H1 (cell line): ENCODE data around the gene DUSP10. TPM values are rescaled to one million over a fixed set of nuclear protein-coding genes. Genes with fewer than 3 reads are reported as not detected.

Source experiments
- CTCF ChIA-PET: fragments of 300-600 bp; sonication (Branson Sonifier 250); formaldehyde crosslinking; loops from one replicate; lab custom pipeline; 2021; ENCODE audit not compliant: partially characterized antibody; lab: Charles Lee
- POLR2A ChIA-PET: fragments of 300-600 bp; sonication (Branson Sonifier 250); formaldehyde crosslinking; loops from one replicate; lab custom pipeline; 2021; ENCODE audit warnings: inconsistent platforms; ENCODE audit not compliant: partially characterized antibody; lab: Charles Lee
- DNase-seq, 2 experiments: peaks; one replicate each; pipeline versions ENCODE4 v3.0.0 to v3.0.0-alpha.2; 2010 to 2022; ENCODE audit warnings: low spot score in 2 of 2, low read depth in 1 of 2, mixed read lengths in 1 of 2
- FAIRE-seq: peaks from 2 replicates; lab custom pipeline; 2011; peaks lifted over from hg19 to GRCh38; lab: Jason Lieb, UNC
- H2AFZ ChIP-seq: 2 replicates; pipeline ENCODE4 v1.8.1; 2012; ENCODE audit warnings: low read length, inconsistent platforms
- H2AK5ac ChIP-seq: 2 replicates; pipeline ENCODE4 v1.6.1; 2013; ENCODE audit warnings: low read depth, low read length
- H2BK120ac ChIP-seq: replicated peaks from 2 replicates; pipeline ENCODE3; 2013; ENCODE audit warnings: low read depth, low read length, inconsistent platforms
- H2BK12ac ChIP-seq: 2 replicates; pipeline ENCODE4 v1.6.1; 2013; ENCODE audit warnings: low read depth, low read length
- H2BK15ac ChIP-seq: 2 replicates; pipeline ENCODE4 v1.6.1; 2013; ENCODE audit warnings: low read length
- H2BK20ac ChIP-seq: 2 replicates; pipeline ENCODE4 v1.6.1; 2013; ENCODE audit warnings: low read length
- H2BK5ac ChIP-seq: 2 replicates; pipeline ENCODE4 v1.6.1; 2013; ENCODE audit warnings: low read depth, low read length
- H3K14ac ChIP-seq: 2 replicates; pipeline ENCODE4 v1.6.1; 2013; ENCODE audit warnings: inconsistent platforms; ENCODE audit not compliant: insufficient read length
- H3K18ac ChIP-seq: 2 replicates; pipeline ENCODE4 v1.6.1; 2013; ENCODE audit warnings: low read length; ENCODE audit errors: extremely low read depth
- H3K23ac ChIP-seq: 2 replicates; pipeline ENCODE4 v1.6.1; 2013; ENCODE audit warnings: inconsistent platforms; ENCODE audit not compliant: insufficient read length
- H3K23me2 ChIP-seq: 2 replicates; pipeline ENCODE4 v1.6.1; 2013; ENCODE audit warnings: low read depth, low read length
- H3K27ac ChIP-seq: 2 replicates; pipeline ENCODE4 v1.6.1; 2011; ENCODE audit warnings: low read depth, low read length, inconsistent platforms
- H3K27me3 ChIP-seq, 4 experiments: replicated peaks in 1 of 4; 1 replicate in 1 of 4; 2 replicates in 3 of 4; pipeline versions ENCODE4 v1.6.1 to v1.8.1; 2011 to 2013; ENCODE audit warnings: low read length in 3 of 4, mild to moderate bottlenecking in 3 of 4, inconsistent platforms in 2 of 4, mixed read lengths in 2 of 4, moderate library complexity in 1 of 4; ENCODE audit not compliant: control insufficient read depth in 3 of 4, insufficient read depth in 3 of 4; ENCODE audit errors: extremely low read depth in 1 of 4
- H3K36me3 ChIP-seq, 4 experiments: 2 replicates each; pipeline versions ENCODE4 v1.6.1 to v1.8.1; 2011 to 2013; ENCODE audit warnings: mild to moderate bottlenecking in 4 of 4, low read length in 3 of 4, moderate library complexity in 2 of 4, control low read depth in 1 of 4, inconsistent platforms in 1 of 4; ENCODE audit not compliant: insufficient read depth in 4 of 4, control insufficient read depth in 2 of 4
- H3K4ac ChIP-seq: replicated peaks from 2 replicates; pipeline ENCODE3; 2013; ENCODE audit warnings: low read length, low read depth, mixed read lengths, inconsistent platforms; ENCODE audit not compliant: insufficient read length
- H3K4me1 ChIP-seq, 4 experiments: replicated peaks in 1 of 4; 1 replicate in 1 of 4; 2 replicates in 3 of 4; pipeline versions ENCODE4 v1.6.1 to v1.8.1; 2011 to 2013; ENCODE audit warnings: low read length in 3 of 4, inconsistent platforms in 2 of 4, mixed read lengths in 1 of 4; ENCODE audit not compliant: insufficient read depth in 4 of 4, control insufficient read depth in 3 of 4
- H3K4me2 ChIP-seq, 2 experiments: 2 replicates each; pipeline versions ENCODE4 v1.6.1 to v1.8.1; 2011 to 2013; ENCODE audit warnings: low read depth in 2 of 2, low read length in 2 of 2, control low read depth in 1 of 2, inconsistent platforms in 1 of 2, mild to moderate bottlenecking in 1 of 2; ENCODE audit not compliant: insufficient read depth in 1 of 2
- H3K4me3 ChIP-seq, 4 experiments: fragments of 200-600, 300-600 bp in 1 of 4; sonication (generic), shearing (Covaris generic), sonication (Bioruptor Twin) in 1 of 4; 2 replicates each; pipeline versions ENCODE4 v1.5.1 to v1.8.1; 2011 to 2016; ENCODE audit warnings: low read length in 4 of 4, low read depth in 3 of 4, control low read depth in 2 of 4, inconsistent platforms in 2 of 4, mild to moderate bottlenecking in 2 of 4, mixed read lengths in 1 of 4, moderate library complexity in 1 of 4; ENCODE audit not compliant: insufficient read depth in 2 of 4; ENCODE audit errors: extremely low read depth in 1 of 4
- H3K56ac ChIP-seq: replicated peaks from 2 replicates; pipeline ENCODE3; 2013; ENCODE audit warnings: low read depth, mild to moderate bottlenecking, mixed read lengths, low read length, inconsistent platforms; ENCODE audit not compliant: insufficient read length
- H3K79me1 ChIP-seq: 2 replicates; pipeline ENCODE4 v1.6.1; 2013; ENCODE audit warnings: low read depth, low read length, control low read depth
- H3K79me2 ChIP-seq, 2 experiments: 2 replicates each; pipeline versions ENCODE4 v1.6.1 to v1.8.1; 2012 to 2013; ENCODE audit warnings: low read length in 2 of 2, mild to moderate bottlenecking in 2 of 2, inconsistent platforms in 1 of 2; ENCODE audit not compliant: insufficient read depth in 2 of 2, control insufficient read depth in 1 of 2
- H3K9ac ChIP-seq, 4 experiments: replicated peaks in 1 of 4; 1 replicate in 1 of 4; 2 replicates in 3 of 4; pipeline versions ENCODE4 v1.6.1 to v1.8.1; 2011 to 2013; ENCODE audit warnings: low read depth in 3 of 4, low read length in 3 of 4, control low read depth in 2 of 4, mild to moderate bottlenecking in 2 of 4, moderate library complexity in 2 of 4, inconsistent platforms in 1 of 4; ENCODE audit errors: extremely low read depth in 1 of 4
- H3K9me3 ChIP-seq, 2 experiments: 2 replicates each; pipeline versions ENCODE4 v1.6.1 to v1.8.1; 2012 to 2013; ENCODE audit warnings: mild to moderate bottlenecking in 2 of 2, moderate library complexity in 2 of 2, control low read depth in 1 of 2, inconsistent platforms in 1 of 2, low read depth in 1 of 2, low read length in 1 of 2, mixed read lengths in 1 of 2; ENCODE audit not compliant: insufficient read depth in 2 of 2
- H4K20me1 ChIP-seq, 2 experiments: replicated peaks in 1 of 2; 2 replicates each; pipeline versions ENCODE3 to v1.8.1; 2011 to 2013; ENCODE audit warnings: inconsistent platforms in 2 of 2, low read length in 2 of 2, mild to moderate bottlenecking in 1 of 2; ENCODE audit not compliant: insufficient read depth in 2 of 2, control insufficient read depth in 1 of 2
- H4K5ac ChIP-seq: 2 replicates; pipeline ENCODE4 v1.6.1; 2013; ENCODE audit warnings: low read length, low read depth, mixed read lengths, inconsistent platforms; ENCODE audit not compliant: insufficient read length
- H4K8ac ChIP-seq: 2 replicates; pipeline ENCODE4 v1.8.0; 2013; ENCODE audit warnings: mild to moderate bottlenecking, moderate library complexity, low read length, inconsistent platforms; ENCODE audit not compliant: insufficient read depth; ENCODE audit errors: extremely low read depth
- H4K91ac ChIP-seq: replicated peaks from 2 replicates; pipeline ENCODE3; 2013; ENCODE audit warnings: low read length, mixed read lengths, inconsistent platforms; ENCODE audit not compliant: insufficient read length
- BCL11A ChIP-seq, 2 experiments: IDR thresholded peaks; one replicate each; pipeline ENCODE4 v1.6.1; 2011; ENCODE audit warnings: low read depth in 2 of 2, low read length in 2 of 2, mild to moderate bottlenecking in 2 of 2
- EGR1 ChIP-seq: IDR thresholded peaks from 2 replicates; pipeline ENCODE4 v1.6.1; 2011; ENCODE audit warnings: low read depth, low read length, borderline replicate concordance
- FOSL1 ChIP-seq: IDR thresholded peaks from 2 replicates; pipeline ENCODE4 v1.6.1; 2011; ENCODE audit warnings: mild to moderate bottlenecking, low read depth, low read length, moderate library complexity; ENCODE audit not compliant: insufficient read depth
- KDM5A ChIP-seq: fragments of 200-600 bp; IDR thresholded peaks from 2 replicates; pipeline ENCODE4 v1.7.1; 2012; ENCODE audit warnings: mild to moderate bottlenecking, low read length, inconsistent platforms, mixed read lengths
- MAFK ChIP-seq: IDR thresholded peaks from 2 replicates; pipeline ENCODE4 v1.6.1; 2012; ENCODE audit warnings: low read depth, mild to moderate bottlenecking, improper control_type of control experiment, low read length
- NANOG ChIP-seq: IDR thresholded peaks from 2 replicates; pipeline ENCODE4 v1.6.1; 2011; ENCODE audit warnings: low read length, low read depth, mild to moderate bottlenecking, inconsistent platforms; ENCODE audit not compliant: insufficient read depth, poor library complexity, severe bottlenecking
- NRF1 ChIP-seq: IDR thresholded peaks from 2 replicates; pipeline ENCODE4 v1.6.1; 2011; ENCODE audit warnings: mild to moderate bottlenecking, low read depth, low read length, improper control_type of control experiment
- POLR2A ChIP-seq, 2 experiments: IDR thresholded peaks; 1 replicate in 1 of 2; 2 replicates in 1 of 2; pipeline ENCODE4 v1.6.1; 2011; ENCODE audit warnings: low read depth in 2 of 2, low read length in 2 of 2, mild to moderate bottlenecking in 2 of 2; ENCODE audit errors: control extremely low read depth in 1 of 2
- POLR2AphosphoS5 ChIP-seq: IDR thresholded peaks from 2 replicates; pipeline ENCODE4 v1.6.1; 2011; ENCODE audit warnings: low read depth, low read length
- RAD21 ChIP-seq, 2 experiments: IDR thresholded peaks in 1 of 2; conservative IDR thresholded peaks in 1 of 2; 2 replicates each; pipeline ENCODE4 v1.6.1; 2011; ENCODE audit warnings: low read depth in 2 of 2, low read length in 2 of 2, improper control_type of control experiment in 1 of 2, inconsistent platforms in 1 of 2, mild to moderate bottlenecking in 1 of 2, moderate library complexity in 1 of 2
- RBBP5 ChIP-seq: IDR thresholded peaks from 2 replicates; pipeline ENCODE4 v1.7.1; 2012; ENCODE audit warnings: low read depth, mild to moderate bottlenecking, inconsistent platforms, low read length, moderate library complexity, borderline replicate concordance
- RFX5 ChIP-seq: IDR thresholded peaks from 2 replicates; pipeline ENCODE4 v1.6.1; 2011; ENCODE audit warnings: low read depth, low read length, improper control_type of control experiment, borderline replicate concordance
- TBP ChIP-seq: IDR thresholded peaks from 2 replicates; pipeline ENCODE4 v1.6.1; 2011; ENCODE audit warnings: low read depth, low read length, improper control_type of control experiment
- WGBS, 2 experiments: shearing (Covaris generic) in 1 of 2; methylation state at CpG; one replicate each; pipeline versions ENCODE4 v1.1.6 to v1.1.7; 2013 to 2015; ENCODE audit warnings: low lambda C conversion rate in 2 of 2, mixed read lengths in 2 of 2, inconsistent platforms in 1 of 2, low coverage in 1 of 2, missing lambda C conversion rate in 1 of 2; ENCODE audit not compliant: insufficient replicate concordance in 2 of 2, insufficient coverage in 1 of 2, insufficient read length in 1 of 2; ENCODE audit errors: extremely low coverage in 1 of 2, missing lambda C conversion rate in 1 of 2; 5-methylcytosine and 5-hydroxymethylcytosine counted together
- polyA plus RNA-seq, 7 experiments: library from polyadenylated mRNA; depleted of rRNA in 3 of 7; stranded (reverse) in 5 of 7; unstranded in 2 of 7; fragments of >200 nt in 5 of 7; fragments of 200-250 nt in 2 of 7; gene quantifications; 1 replicate in 5 of 7; 2 replicates in 1 of 7; 4 replicates in 1 of 7; pipeline versions ENCODE4 v1.2.1 to v1.2.3, GENCODE V29; 2011 to 2013; ENCODE audit warnings: missing spikeins in 2 of 7, mixed read lengths in 2 of 7
- total RNA-seq: library from RNA; stranded (reverse); fragmentation: NEBNext Ultra II Directional; extraction: Animal tissue kit (Norgen Biotek cat#: 25700); gene quantifications from 2 replicates; pipeline ENCODE4 v1.2.1, GENCODE V29; 2021

DUSP10 gene
- total and polyA plus RNA-seq, 2 of the 8 experiments (the other 6 are each of a cell fraction or from before 2014, with no cell fraction given), result 1.2 TPM

GRCh38 chr1:221675880-221676800 is 65.7 kb downstream of the DUSP10 start:
- Histone ChIP-seq H2AK5ac (no peak overlapping the region), H3K23me2 (no peaks in the 10 kb centered on the region), H2AFZ (no peak overlapping the region), H3K36me3 (no peaks in the 10 kb centered on the region), H4K5ac (no peak overlapping the region), H3K27ac (no peak overlapping the region), H3K79me2 (no peaks in the 10 kb centered on the region), H3K9ac (no peak overlapping the region), H3K18ac (no peak overlapping the region), H3K4me2 (no peak overlapping the region), H4K8ac (no peak overlapping the region), H2BK15ac (no peak overlapping the region), H3K4me1 (no peaks in the 10 kb centered on the region), H2BK12ac (no peak overlapping the region), H2BK120ac (no peak overlapping the region), H2BK20ac (no peak overlapping the region), H4K20me1 (no peaks in the 10 kb centered on the region), H3K4ac (no peak overlapping the region), H3K4me3 (no peak overlapping the region), H3K9me3 (0 out of 4 replicates have a peak, but pooled peaks cover 0 to 5% of the 10 kb centered on the region in 2 experiments), H3K27me3 (no peaks in the 10 kb centered on the region), H3K14ac (no peak overlapping the region), H3K23ac (peak overlapping the region; percentile 41), H3K79me1 (no peaks in the 10 kb centered on the region), H3K56ac (no peak overlapping the region), H2BK5ac (no peak overlapping the region), H4K91ac (no peak overlapping the region)
- POLR2A ChIA-PET, result no interaction called here
- DNase-seq (no peak), FAIRE-seq (no peak)
- CTCF ChIA-PET, result no interaction called here
- WGBS, 2 experiments, result 96% methylated on average over 5 of the region's 5 CpGs; no CpG with 5 or more reads in 1 of the 2 experiments
- no peak for TF ChIP-seq POLR2AphosphoS5
- TF ChIP-seq RBBP5, result no peak
- TF ChIP-seq BCL11A (IDR thresholded peaks at IDR 0.05; ENCODE audit: low read depth in 2 of 2, low read length in 2 of 2), result no peak
- no peak for TF ChIP-seq RAD21 (IDR thresholded peaks at IDR 0.05 in 1 of 2, conservative IDR thresholded peaks at IDR 0.05 in 1 of 2; ENCODE audit: low read depth in 2 of 2, low read length in 2 of 2)
- no peak for TF ChIP-seq RFX5
- TF ChIP-seq TBP, result no peak
- no peak for TF ChIP-seq KDM5A
- no peak for TF ChIP-seq FOSL1
- no peak for TF ChIP-seq MAFK
- no peak for TF ChIP-seq EGR1
- TF ChIP-seq NRF1, result no peak
- no peak for TF ChIP-seq POLR2A (IDR thresholded peaks at IDR 0.05; ENCODE audit: control extremely low read depth in 1 of 2, low read depth in 2 of 2, low read length in 2 of 2)
- TF ChIP-seq NANOG, result no peak
